HEK293T (cell line): ENCODE results near the gene COL27A1.
"Not testable (repeated sequence)": the region's sequence is repeated elsewhere in the genome, so short reads cannot be mapped to it uniquely, and the experiment has no call there.

ENCODE experiments used
- BHLHE40 ChIP-seq: fragments of 450-650 bp; IDR thresholded peaks from 2 replicates; pipeline ENCODE4 v1.6.1; 2016; ENCODE audit warnings: mild to moderate bottlenecking, moderate library complexity, borderline replicate concordance
- FOXK2 ChIP-seq: fragments of 450-650 bp; IDR thresholded peaks from 2 replicates; pipeline ENCODE4 v1.6.1; 2016; ENCODE audit warnings: mild to moderate bottlenecking
- SP1 ChIP-seq: fragments of 450-650 bp; IDR thresholded peaks from 2 replicates; pipeline ENCODE4 v1.6.1; 2017
- SUZ12 ChIP-seq: fragments of 450-650 bp; IDR thresholded peaks from 2 replicates; pipeline ENCODE4 v1.6.1; 2016; ENCODE audit warnings: mild to moderate bottlenecking
- TARDBP ChIP-seq: fragments of 450-650 bp; IDR thresholded peaks from 2 replicates; pipeline ENCODE4 v1.6.1; 2016
- TF ChIP-seq, protein P1 (sequence below): fragments of 450-650 bp; IDR thresholded peaks from 2 replicates; pipeline ENCODE4 v1.6.1; 2016

DNA sequence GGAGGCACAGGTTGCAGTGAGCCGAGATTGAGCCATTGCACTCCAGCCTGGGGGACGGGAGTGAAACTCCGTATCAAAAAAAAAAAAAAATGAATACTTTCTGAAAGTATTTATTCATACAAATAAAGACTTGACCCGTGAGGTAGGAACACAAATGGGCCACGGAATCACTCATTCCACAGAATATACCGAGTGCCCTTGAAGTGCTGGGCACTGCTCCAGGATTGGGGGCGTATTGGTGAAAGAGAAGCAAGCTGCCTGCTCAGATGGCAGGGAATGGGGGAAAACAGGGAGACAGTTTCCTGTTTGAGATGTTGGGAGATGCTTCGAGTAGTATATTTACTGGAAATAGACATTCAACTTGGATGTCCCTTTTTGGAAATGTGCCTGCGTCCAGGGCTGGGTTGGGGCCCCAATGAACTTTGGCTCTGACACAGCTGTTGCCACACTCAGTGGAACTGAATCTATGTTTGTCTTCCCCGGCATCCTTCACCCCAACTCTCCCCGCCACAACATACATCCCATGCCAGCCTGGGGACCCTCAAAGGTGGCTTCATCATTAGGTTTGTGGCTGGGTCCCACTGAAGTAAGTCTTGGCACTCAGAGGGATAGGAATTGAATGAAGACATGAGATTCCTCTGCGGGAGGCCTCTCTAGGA is 167.0 kb downstream of the COL27A1 start:
- TF ChIP-seq BHLHE40, FOXK2, SP1, TARDBP, SUZ12: not testable (repeated sequence)
- TF ChIP-seq, protein P1, sequence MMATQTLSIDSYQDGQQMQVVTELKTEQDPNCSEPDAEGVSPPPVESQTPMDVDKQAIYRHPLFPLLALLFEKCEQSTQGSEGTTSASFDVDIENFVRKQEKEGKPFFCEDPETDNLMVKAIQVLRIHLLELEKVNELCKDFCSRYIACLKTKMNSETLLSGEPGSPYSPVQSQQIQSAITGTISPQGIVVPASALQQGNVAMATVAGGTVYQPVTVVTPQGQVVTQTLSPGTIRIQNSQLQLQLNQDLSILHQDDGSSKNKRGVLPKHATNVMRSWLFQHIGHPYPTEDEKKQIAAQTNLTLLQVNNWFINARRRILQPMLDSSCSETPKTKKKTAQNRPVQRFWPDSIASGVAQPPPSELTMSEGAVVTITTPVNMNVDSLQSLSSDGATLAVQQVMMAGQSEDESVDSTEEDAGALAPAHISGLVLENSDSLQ = not testable (repeated sequence)
